Stomach (tissue), 9 donors: ENCODE measurements around the gene TDG. TPM values are rescaled to one million over a fixed set of nuclear protein-coding genes. Genes with fewer than 3 reads are reported as not detected.

Experiments used
- DNase-seq, 2 donors: peaks; one replicate each; pipeline versions ENCODE4 v3.0.0 to v3.0.0-alpha.2; 2013 to 2019
- H3K27ac ChIP-seq, 5 donors: fragments of 200-600 bp in 4 of 5; sonication (generic) in 4 of 5; one replicate each; pipeline ENCODE4 v1.5.1; 2013 to 2019; ENCODE audit warnings: mild to moderate bottlenecking in 1 of 5, moderate library complexity in 1 of 5
- H3K27me3 ChIP-seq, 3 donors: fragments of 200-600 bp; sonication (generic); one replicate each; pipeline ENCODE4 v1.5.1; 2017 to 2019; ENCODE audit warnings: mixed run types in 1 of 3
- H3K36me3 ChIP-seq, 4 donors: fragments of 200-600 bp; sonication (generic); 1 replicate in 3 of 4; 2 replicates in 1 of 4; pipeline ENCODE4 v1.5.1; 2016 to 2019
- H3K4me1 ChIP-seq, 4 donors: fragments of 200-600 bp; sonication (generic); one replicate each; pipeline ENCODE4 v1.5.1; 2016 to 2019
- H3K4me3 ChIP-seq, 4 donors: fragments of 200-600 bp; sonication (generic) in 3 of 4; one replicate each; pipeline ENCODE4 v1.5.1; 2016 to 2019; ENCODE audit warnings: mild to moderate bottlenecking in 1 of 4
- H3K9me3 ChIP-seq, 4 donors: fragments of 200-600 bp; sonication (generic); one replicate each; pipeline ENCODE4 v1.5.1; 2016 to 2019
- CTCF ChIP-seq, 7 experiments: fragments of 450-650 bp in 4 of 7; fragments of 200-600 bp in 3 of 7; sonication (generic) in 3 of 7; IDR thresholded peaks; one replicate each; pipeline ENCODE4 v1.5.1; 2016 to 2019; ENCODE audit warnings: antibody characterized with exemption in 7 of 7, control low read depth in 2 of 7, mild to moderate bottlenecking in 1 of 7
- EP300 ChIP-seq: sonication (generic); formaldehyde crosslinking; IDR thresholded peaks from one replicate; pipeline ENCODE4 v1.6.1; 2017; ENCODE audit warnings: antibody characterized with exemption
- POLR2A ChIP-seq, 4 donors: fragments of 450-650 bp; IDR thresholded peaks; one replicate each; pipeline ENCODE4 v1.6.1; 2016; ENCODE audit warnings: antibody characterized with exemption in 4 of 4, control low read depth in 2 of 4, mild to moderate bottlenecking in 1 of 4, moderate library complexity in 1 of 4
- POLR2AphosphoS5 ChIP-seq, 3 donors: sonication (generic); formaldehyde crosslinking; IDR thresholded peaks; one replicate each; pipeline ENCODE4 v1.6.1; 2016; ENCODE audit warnings: antibody characterized with exemption in 3 of 3
- WGBS, 5 donors: extraction: QIAGEN DNeasy Blood & Tissue Kit in 3 of 5; methylation state at CpG; one replicate each; pipeline versions ENCODE4 v1.1.5 to v1.1.7; 2013 to 2018; 5-methylcytosine and 5-hydroxymethylcytosine counted together
- intact Hi-C: fragments of 100-400 bp; cut with DNase I; formaldehyde crosslinking; loops from one replicate; pipeline ENCODE4 v1.15.1; 2023; ENCODE audit warnings: low total_unique reads
- polyA plus RNA-seq, 3 donors: library from polyadenylated mRNA; stranded (reverse); fragments of 200-250 nt; gene quantifications; one replicate each; pipeline ENCODE4 v1.2.3, GENCODE V29; 2013
- total RNA-seq, 5 donors: library from RNA; depleted of rRNA; stranded (reverse); fragments of >200 nt; gene quantifications; one replicate each; pipeline versions ENCODE4 v1.1.0 to v1.2.3, GENCODE V29; 2014 to 2016
- donor health status: healthy with polysubstance abuse.
- donor health status: Bipolar disorder and iron deficiency.
- donor health status: healthy.

Gene TDG
- total and polyA plus RNA-seq, 8 donors, result 9.2 to 44.1 (median 18.1) TPM

GRCh38 chr12:103930787-103931735, 34.6 kb upstream of the TDG start:
- peak; percentile 59 to 71 for DNase-seq
- intact Hi-C loops, result no loop called here
- Histone ChIP-seq H3K4me1 (peaks cover 30 to 67% (median 52%) of the 10 kb centered on the region in 4 donors), H3K4me3 (peak overlapping the region; percentile 64 to 88 (median 81)), H3K36me3 (peaks cover 25 to 43% (median 38%) of the 10 kb centered on the region in 4 donors), H3K9me3 (no peaks in the 10 kb centered on the region), H3K27ac (peak overlapping the region; percentile 89 to 97 (median 94)), H3K27me3 (no peaks in the 10 kb centered on the region)
- 0 to 1% (median 1%) methylated on average over 31 to 37 of the region's 37 CpGs for WGBS, 5 donors
- TF ChIP-seq POLR2AphosphoS5 (IDR thresholded peaks at IDR 0.05) (peak in 2 of 3 donors; percentile 27 to 31), EP300 (no peak), CTCF (IDR thresholded peaks at IDR 0.05) (no peak)

GRCh38 chr12:103933237-103933636, 32.4 kb upstream of the TDG start:
- peak overlapping the region in 2 of 4 donors; percentile 78 to 84 for H3K4me3 ChIP-seq
- intact Hi-C loops, result no loop called here
- DNase-seq, result peak in 1 of 2 donors; percentile 10
- 43 to 71% (median 67%) methylated on average over 2 of the region's 2 CpGs for WGBS, 5 donors
- H3K9me3 ChIP-seq, result no peaks in the 10 kb centered on the region
- H3K4me1 ChIP-seq, result peaks cover 30 to 74% (median 55%) of the 10 kb centered on the region in 4 donors
- no peaks in the 10 kb centered on the region for H3K27me3 ChIP-seq
- peak overlapping the region in 3 of 5 donors; percentile 27 to 94 (median 31) for H3K27ac ChIP-seq
- TF ChIP-seq POLR2AphosphoS5 (IDR thresholded peaks at IDR 0.05), result no peak
- no peak for TF ChIP-seq POLR2A (IDR thresholded peaks at IDR 0.05)
- no peak for TF ChIP-seq CTCF (IDR thresholded peaks at IDR 0.05)
- TF ChIP-seq EP300, result no peak
- H3K36me3 ChIP-seq, result peaks cover 43 to 65% (median 60%) of the 10 kb centered on the region in 4 donors

- 91 to 97% (median 95%) methylated on average over 3 of the region's 3 CpGs for WGBS, 5 donors
- intact Hi-C loops, result no loop called here
- TF ChIP-seq EP300 (no peak), POLR2A (IDR thresholded peaks at IDR 0.05) (no peak), CTCF (IDR thresholded peaks at IDR 0.05) (no peak), POLR2AphosphoS5 (IDR thresholded peaks at IDR 0.05) (no peak)
These were observed 29.0 kb upstream of the TDG start for GRCh38 chr12:103936679-103937078.

GRCh38 chr12:103944964-103945363, 20.7 kb upstream of the TDG start:
- H3K36me3 ChIP-seq, result peaks cover 81 to 100% (median 100%) of the 10 kb centered on the region in 4 donors
- H3K9me3 ChIP-seq, result no peaks in the 10 kb centered on the region
- TF ChIP-seq CTCF (IDR thresholded peaks at IDR 0.05) (no peak), POLR2AphosphoS5 (IDR thresholded peaks at IDR 0.05) (no peak), EP300 (no peak), POLR2A (IDR thresholded peaks at IDR 0.05) (no peak)

More at GRCh38 chr12:103936679-103937078, 29.0 kb upstream of the TDG start:
- no peak overlapping the region for H3K27ac ChIP-seq
- peaks cover 23 to 56% (median 40%) of the 10 kb centered on the region in 4 donors for H3K4me1 ChIP-seq
- no peak overlapping the region for H3K4me3 ChIP-seq
- H3K36me3 ChIP-seq, result peaks cover 73 to 100% (median 94%) of the 10 kb centered on the region in 4 donors
- H3K9me3 ChIP-seq, result no peaks in the 10 kb centered on the region
- H3K27me3 ChIP-seq, result no peaks in the 10 kb centered on the region
- DNase-seq, result no peak

More at GRCh38 chr12:103944964-103945363, 20.7 kb upstream of the TDG start:
- no peak overlapping the region for H3K27ac ChIP-seq
- no peaks in the 10 kb centered on the region for H3K27me3 ChIP-seq
- intact Hi-C loops, result no loop called here
- no peak overlapping the region for H3K4me3 ChIP-seq
- WGBS, 5 donors, result 70 to 92% (median 74%) methylated on average over 3 of the region's 3 CpGs
- H3K4me1 ChIP-seq, result no peaks in the 10 kb centered on the region
- DNase-seq, result no peak
